B cell (primary cell): ENCODE data around the gene ARL11. TPM values are rescaled to one million over a fixed set of nuclear protein-coding genes. Genes with fewer than 3 reads are reported as not detected.

Experiments used
- ATAC-seq: fragments of 200-7000 bp; cut with Tn5 transposase; one replicate; pipeline ENCODE4 v1.10.0; 2021; ENCODE audit warnings: low read depth, mild to moderate bottlenecking, moderate number of reproducible peaks, moderate library complexity
- CTCF ChIA-PET: fragments of 350-600 bp; sonication (Branson Sonifier 250); formaldehyde crosslinking; loops from one replicate; lab custom pipeline; 2021; ENCODE audit warnings: antibody characterized with exemption, inconsistent platforms; lab: Charles Lee
- POLR2A ChIA-PET: fragments of 350-600 bp; sonication (Branson Sonifier 250); formaldehyde crosslinking; loops from one replicate; lab custom pipeline; 2021; ENCODE audit warnings: antibody characterized with exemption; lab: Charles Lee
- DNase-seq: peaks from one replicate; pipeline ENCODE4 v3.0.0; 2013
- H2AFZ ChIP-seq: 2 replicates; pipeline ENCODE4 v1.6.1; 2012; ENCODE audit warnings: mild to moderate bottlenecking, low read depth, low read length; ENCODE audit not compliant: insufficient read depth, poor library complexity, severe bottlenecking
- H3K27ac ChIP-seq, 2 donors: 1 replicate in 1 of 2; 2 replicates in 1 of 2; pipeline ENCODE4 v1.5.1; 2012 to 2013; ENCODE audit warnings: low read length in 2 of 2, mild to moderate bottlenecking in 2 of 2, moderate library complexity in 1 of 2
- H3K27me3 ChIP-seq, 4 experiments: fragments of 200-600 bp in 1 of 4; sonication (generic) in 1 of 4; replicated peaks in 1 of 4; 1 replicate in 2 of 4; 2 replicates in 2 of 4; pipeline versions ENCODE4 v1.6.1 to v1.7.0; 2013 to 2016; ENCODE audit warnings: low read length in 3 of 4, mild to moderate bottlenecking in 2 of 4, mixed read lengths in 1 of 4, moderate library complexity in 1 of 4; ENCODE audit not compliant: insufficient read depth in 4 of 4, control insufficient read depth in 3 of 4; ENCODE audit errors: control extremely low read depth in 1 of 4
- H3K36me3 ChIP-seq, 2 experiments: replicated peaks in 1 of 2; 1 replicate in 1 of 2; 2 replicates in 1 of 2; pipeline versions ENCODE4 v1.6.1 to v1.7.1; 2013; ENCODE audit warnings: low read length in 1 of 2; ENCODE audit not compliant: insufficient read depth in 2 of 2, control insufficient read depth in 1 of 2; ENCODE audit errors: control extremely low read depth in 1 of 2, extremely low read depth in 1 of 2
- H3K4me1 ChIP-seq, 2 donors: fragments of 200-600 bp in 1 of 2; sonication (generic) in 1 of 2; 1 replicate in 1 of 2; 2 replicates in 1 of 2; pipeline versions ENCODE4 v1.5.1 to v1.6.1; 2013 to 2017; ENCODE audit warnings: low read length in 2 of 2; ENCODE audit not compliant: control insufficient read depth in 2 of 2, insufficient read depth in 2 of 2
- H3K4me2 ChIP-seq: replicated peaks from 2 replicates; pipeline ENCODE3; 2012; ENCODE audit warnings: mild to moderate bottlenecking, low read depth, low read length; ENCODE audit not compliant: poor library complexity, severe bottlenecking
- H3K4me3 ChIP-seq, 5 experiments: fragments of 200-600 bp in 1 of 5; sonication (generic) in 1 of 5; 1 replicate in 3 of 5; 2 replicates in 2 of 5; pipeline versions ENCODE4 v1.5.1 to v1.7.0; 2011 to 2016; ENCODE audit warnings: low read length in 4 of 5, mild to moderate bottlenecking in 4 of 5, low read depth in 2 of 5, control low read depth in 1 of 5, moderate library complexity in 1 of 5; ENCODE audit not compliant: insufficient read depth in 1 of 5; ENCODE audit errors: control extremely low read depth in 1 of 5, extremely low read depth in 1 of 5
- H3K79me2 ChIP-seq: fragments of 200-600 bp; sonication (generic); one replicate; pipeline ENCODE4 v1.6.0; 2016; ENCODE audit warnings: low read length; ENCODE audit not compliant: control insufficient read depth, insufficient read depth
- H3K9ac ChIP-seq: fragments of 200-600 bp; sonication (generic); 2 replicates; pipeline ENCODE4 v1.6.1; 2017; ENCODE audit warnings: mild to moderate bottlenecking, low read length, moderate library complexity
- H3K9me3 ChIP-seq, 3 donors: one replicate each; pipeline versions ENCODE4 v1.6.1 to v1.7.1; 2013; ENCODE audit warnings: low read length in 2 of 3; ENCODE audit not compliant: control insufficient read depth in 2 of 3, insufficient read depth in 1 of 3; ENCODE audit errors: control extremely low read depth in 1 of 3
- H4K20me1 ChIP-seq: 2 replicates; pipeline ENCODE4 v1.6.0; 2012; ENCODE audit warnings: mild to moderate bottlenecking, low read length; ENCODE audit not compliant: insufficient read depth, control insufficient read depth, poor library complexity, severe bottlenecking
- H3K27ac Mint-ChIP-seq: one replicate; pipeline ENCODE4 v1.8.0; 2021; ENCODE audit warnings: mixed read lengths
- H3K27me3 Mint-ChIP-seq: one replicate; pipeline ENCODE4 v1.8.0; 2021; ENCODE audit warnings: mixed read lengths
- H3K4me1 Mint-ChIP-seq: one replicate; pipeline ENCODE4 v1.8.0; 2021; ENCODE audit warnings: mixed read lengths
- H3K4me3 Mint-ChIP-seq: one replicate; pipeline ENCODE4 v1.8.0; 2021; ENCODE audit warnings: mixed read lengths
- H3K9me3 Mint-ChIP-seq: one replicate; pipeline ENCODE4 v1.8.0; 2022; ENCODE audit warnings: mixed read lengths; ENCODE audit not compliant: insufficient read depth
- CTCF ChIP-seq: fragments of 200-600 bp; IDR thresholded peaks from one replicate; pipeline ENCODE4 v1.8.0; 2022; ENCODE audit warnings: antibody characterized with exemption, mild to moderate bottlenecking
- EZH2 ChIP-seq: IDR thresholded peaks from 2 replicates; pipeline ENCODE4 v1.6.1; 2012; ENCODE audit warnings: borderline replicate concordance, low read depth, mild to moderate bottlenecking, moderate library complexity, low read length; ENCODE audit not compliant: insufficient read depth, poor library complexity, severe bottlenecking
- WGBS: methylation state at CpG from one replicate; pipeline ENCODE4 v1.1.5; 2013; ENCODE audit warnings: missing lambda C conversion rate; ENCODE audit not compliant: insufficient coverage; 5-methylcytosine and 5-hydroxymethylcytosine counted together
- intact Hi-C: fragments of 100-400 bp; cut with micrococcal nuclease; formaldehyde crosslinking; loops from one replicate; pipeline ENCODE4 v1.10.0; 2022
- polyA plus RNA-seq: library from polyadenylated mRNA; depleted of rRNA; stranded (reverse); fragments of >200 nt; gene quantifications from 2 replicates; pipeline ENCODE4 v1.2.3, GENCODE V29; 2012
- total RNA-seq, 2 donors: library from RNA; stranded (reverse); fragments of 120-200 nt in 1 of 2; gene quantifications; 1 replicate in 1 of 2; 2 replicates in 1 of 2; pipeline versions ENCODE4 v1.2.3 to v1.2.4, GENCODE V29; 2013 to 2022

Gene ARL11
- total and polyA plus RNA-seq, 2 donors (not counting 1 experiment from before 2014, with no cell fraction given): 5.8 to 21.4 TPM

DNA sequence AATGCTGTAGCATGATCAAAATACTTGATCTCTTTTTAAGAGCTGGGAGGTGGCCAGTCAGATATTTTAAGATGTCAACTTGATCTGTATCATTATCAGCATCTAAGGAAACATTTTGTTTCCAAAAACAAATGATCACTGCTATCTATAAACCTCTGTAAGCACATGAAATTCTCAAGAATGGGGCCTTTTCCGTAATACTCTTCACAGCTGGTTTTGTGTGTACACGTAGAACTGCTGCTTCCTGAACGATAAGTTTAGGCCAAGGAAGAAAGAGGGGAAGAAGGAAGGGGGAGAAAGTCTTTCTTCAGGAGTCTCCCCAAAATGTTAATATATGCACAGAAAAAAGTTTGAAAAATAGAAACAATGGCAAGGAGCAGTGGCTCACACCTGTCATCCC, 25.7 kb downstream of the ARL11 start:
- Histone ChIP-seq H3K4me1 (no peaks in the 10 kb centered on the region), H3K4me3 (no peak overlapping the region), H3K27ac (no peak overlapping the region), H3K9me3 (no peaks in the 10 kb centered on the region), H3K9ac (no peak overlapping the region), H3K36me3 (no peaks in the 10 kb centered on the region), H2AFZ (no peak overlapping the region), H3K4me2 (no peak overlapping the region), H3K79me2 (no peaks in the 10 kb centered on the region), H4K20me1 (no peaks in the 10 kb centered on the region), H3K27me3 (no peaks in the 10 kb centered on the region)
- Mint-ChIP-seq H3K4me3 (no peak overlapping the region), H3K9me3 (no peaks in the 10 kb centered on the region), H3K27me3 (no peaks in the 10 kb centered on the region), H3K27ac (no peak overlapping the region), H3K4me1 (peaks cover 12% of the 10 kb centered on the region)
- ATAC-seq: no peak
- ChIA-PET CTCF (no interaction called here), POLR2A (no interaction called here)
- TF ChIP-seq CTCF (no peak), EZH2 (no peak)
- intact Hi-C loops: no loop called here
- no peak for DNase-seq
- WGBS: no CpG with 5 or more reads among the region's 3 CpGs

- H3K27me3 ChIP-seq: no peaks in the 10 kb centered on the region
- H3K9me3 Mint-ChIP-seq: no peaks in the 10 kb centered on the region
- H3K36me3 ChIP-seq: no peaks in the 10 kb centered on the region
- peaks cover 12% of the 10 kb centered on the region for H3K4me1 Mint-ChIP-seq
- no peaks in the 10 kb centered on the region for H3K79me2 ChIP-seq
- no peak for ATAC-seq
- intact Hi-C loops: no loop called here
- no peak overlapping the region for H3K4me3 Mint-ChIP-seq
- no peaks in the 10 kb centered on the region for H4K20me1 ChIP-seq
- H3K4me3 ChIP-seq: no peak overlapping the region
- DNase-seq: no peak
- ChIA-PET CTCF (no interaction called here), POLR2A (no interaction called here)
- no peak overlapping the region for H3K9ac ChIP-seq
- H3K4me1 ChIP-seq: no peaks in the 10 kb centered on the region
- no peak for TF ChIP-seq CTCF
- no peak for TF ChIP-seq EZH2
- no peak overlapping the region for H2AFZ ChIP-seq
- no CpG with 5 or more reads among the region's 3 CpGs for WGBS
- H3K9me3 ChIP-seq: no peaks in the 10 kb centered on the region
- H3K27me3 Mint-ChIP-seq: no peaks in the 10 kb centered on the region
- no peak overlapping the region for H3K27ac ChIP-seq
- no peak overlapping the region for H3K4me2 ChIP-seq
- H3K27ac Mint-ChIP-seq: no peak overlapping the region
Observed at GRCh38 chr13:49655906-49656305, 27.6 kb downstream of the ARL11 start.
